ENCODE results near the gene EME1. TPM values are rescaled to one million over a fixed set of nuclear protein-coding genes. Genes with fewer than 3 reads are reported as not detected.
"Not testable (repeated sequence)": the region's sequence is repeated elsewhere in the genome, so short reads cannot be mapped to it uniquely, and the experiment has no call there.

The EME1 gene
- polyA plus RNA-seq, 2 of the 4 experiments (the other 2 are of a cell fraction): 24.3 to 29.9 TPM

GRCh38 chr17:50397111-50397918 lies 24.3 kb downstream of the EME1 start, which contains the start of gene LRRC59 (continued):
- no peak for TF ChIP-seq MAFK (IDR thresholded peaks at IDR 0.05; ENCODE audit: partially characterized antibody)

- H3K4me3 ChIP-seq: peak overlapping the region; percentile 88; the same call in 2 of the 3 replicates
- FAIRE-seq (no peak), ATAC-seq (peak in 1 of 2 experiments; percentile 1; a peak in 2 of 6 replicates), DNase-seq (ENCODE audit: low read depth in 1 of 2, low spot score in 1 of 2) (no peak)
- no peak for TF ChIP-seq JUNB (IDR thresholded peaks at IDR 0.05)
- TF ChIP-seq E2F6 (IDR thresholded peaks at IDR 0.05; ENCODE audit: borderline replicate concordance, low read depth): no peak
- TF ChIP-seq CHD2 (IDR thresholded peaks at IDR 0.05; ENCODE audit: low read length, partially characterized antibody): no peak
- TF ChIP-seq RAD21 (conservative IDR thresholded peaks at IDR 0.05 in 1 of 2, IDR thresholded peaks at IDR 0.05 in 1 of 2): no peak
- no peak for TF ChIP-seq ATOH8 (CRISPR knock-in tag; IDR thresholded peaks at IDR 0.05; ENCODE audit: low read depth)
- no peak for TF ChIP-seq REST (IDR thresholded peaks at IDR 0.05)
- TF ChIP-seq BHLHE40 (IDR thresholded peaks at IDR 0.05; ENCODE audit: low read depth, low read length): no peak
- TF ChIP-seq GATA3 (IDR thresholded peaks at IDR 0.05; ENCODE audit: borderline replicate concordance): no peak
- TF ChIP-seq TFCP2L1 (CRISPR knock-in tag; IDR thresholded peaks at IDR 0.05): no peak
- TF ChIP-seq FOXS1 (CRISPR knock-in tag; IDR thresholded peaks at IDR 0.05): no peak
- no peak for TF ChIP-seq RARB (CRISPR knock-in tag; IDR thresholded peaks at IDR 0.05)
- no peak for TF ChIP-seq HEYL (CRISPR knock-in tag; IDR thresholded peaks at IDR 0.05)
- no peak for TF ChIP-seq USF2 (IDR thresholded peaks at IDR 0.05)
- no peak for TF ChIP-seq BCL3 (IDR thresholded peaks at IDR 0.05)
- TF ChIP-seq ZSCAN20 (CRISPR knock-in tag; IDR thresholded peaks at IDR 0.05): no peak
- no peak for TF ChIP-seq ESRRA (IDR thresholded peaks at IDR 0.05; ENCODE audit: borderline replicate concordance, low read length)
- no peak for TF ChIP-seq HOXB5 (CRISPR knock-in tag; IDR thresholded peaks at IDR 0.05)
- no peaks in the 10 kb centered on the region for H3K9me3 ChIP-seq
- ChIA-PET CTCF (interaction anchor here (0.7 to 15.8 kb wide), 36 partner anchors 9 to 407 kb away, joined by 3 to 445 read pairs (median 6); partner anchors contain the start of genes ACSF2, EME1, MRPL27 and RSAD1), POLR2A (interaction anchor here (0.6 to 1.9 kb wide), 16 partner anchors 8 to 220 kb away, joined by 3 to 9 read pairs (median 4); partner anchors contain the start of genes EME1 and MRPL27)
- peaks cover 20% of the 10 kb centered on the region for H3K4me1 ChIP-seq
- WGBS (ENCODE audit: missing lambda C conversion rate): 51% methylated on average over 9 of the region's 9 CpGs
- peak overlapping the region; percentile 88 to 94 for H3K27ac ChIP-seq
- H3K4me2 ChIP-seq: peak overlapping the region; percentile 96
Observed at GRCh38 chr17:50397919-50398285, 24.9 kb downstream of the EME1 start.

- ATAC-seq; FAIRE-seq; H3K4me2 ChIP-seq; H3K27ac ChIP-seq; H3K9me3 ChIP-seq; DNase-seq (ENCODE audit: low read depth in 1 of 2, low spot score in 1 of 2); H3K4me3 ChIP-seq: not testable (repeated sequence)
- 71% methylated on average over 3 of the region's 3 CpGs for WGBS (ENCODE audit: missing lambda C conversion rate)
- ChIA-PET CTCF (interaction anchor here (1.0 to 15.8 kb wide), 13 partner anchors 9 to 304 kb away, joined by 3 to 445 read pairs (median 17); partner anchors contain the start of genes ACSF2, EME1 and MRPL27), POLR2A (interaction anchor here (0.9 kb wide), 1 partner anchor 18 kb away, joined by 3 read pairs; no protein-coding TSS in a partner anchor)
- peaks cover 20% of the 10 kb centered on the region for H3K4me1 ChIP-seq
Observed at GRCh38 chr17:50398672-50399071, 25.6 kb downstream of the EME1 start.

- FAIRE-seq; POLR2A ChIA-PET; ATAC-seq; H3K27ac ChIP-seq; H3K4me2 ChIP-seq; DNase-seq (ENCODE audit: low read depth in 1 of 2, low spot score in 1 of 2); H3K4me3 ChIP-seq; H3K9me3 ChIP-seq: not testable (repeated sequence)
- CTCF ChIA-PET: interaction anchor here (1.0 to 15.8 kb wide), 7 partner anchors 8 to 80 kb away, joined by 3 to 445 read pairs (median 27); partner anchors contain the start of genes ACSF2, EME1 and MRPL27
- 75% methylated on average over 8 of the region's 8 CpGs for WGBS (ENCODE audit: missing lambda C conversion rate)
- peaks cover 20% of the 10 kb centered on the region for H3K4me1 ChIP-seq
Observed at GRCh38 chr17:50399591-50399990, 26.6 kb downstream of the EME1 start.

Measured in A549 (cell line).